Mesendoderm (in vitro differentiated cells): ENCODE measurements around the gene BRICD5. TPM values are rescaled to one million over a fixed set of nuclear protein-coding genes. Genes with fewer than 3 reads are reported as not detected.
"Not testable (repeated sequence)": the region's sequence is repeated elsewhere in the genome, so short reads cannot be mapped to it uniquely, and the experiment has no call there.

ENCODE experiments used
- DNase-seq: peaks from one replicate; pipeline ENCODE4 v3.0.0; 2013
- H2AK5ac ChIP-seq: 2 replicates; pipeline ENCODE4 v1.6.1; 2013; ENCODE audit warnings: low read length, inconsistent platforms
- H2BK120ac ChIP-seq: 2 replicates; pipeline ENCODE4 v1.6.1; 2013; ENCODE audit warnings: low read depth, mild to moderate bottlenecking, low read length, moderate library complexity, mixed read lengths
- H2BK15ac ChIP-seq: replicated peaks from 2 replicates; pipeline ENCODE4 v1.6.1; 2013; ENCODE audit warnings: low read depth, mild to moderate bottlenecking, moderate library complexity
- H2BK5ac ChIP-seq: 2 replicates; pipeline ENCODE4 v1.6.1; 2013; ENCODE audit warnings: low read length, inconsistent platforms
- H3K18ac ChIP-seq: 2 replicates; pipeline ENCODE4 v1.6.1; 2013; ENCODE audit warnings: mild to moderate bottlenecking, low read length, mixed read lengths
- H3K23ac ChIP-seq: one replicate; pipeline ENCODE4 v1.6.1; 2013; ENCODE audit warnings: low read length
- H3K27ac ChIP-seq: 2 replicates; pipeline ENCODE4 v1.5.1; 2013; ENCODE audit warnings: low read depth, mild to moderate bottlenecking, inconsistent platforms, low read length, moderate library complexity
- H3K27me3 ChIP-seq: 2 replicates; pipeline ENCODE4 v1.6.1; 2013; ENCODE audit warnings: low read length, control low read depth, mild to moderate bottlenecking, inconsistent platforms; ENCODE audit not compliant: insufficient read depth, poor library complexity
- H3K36me3 ChIP-seq: 2 replicates; pipeline ENCODE4 v1.6.1; 2013; ENCODE audit warnings: low read length, inconsistent platforms; ENCODE audit not compliant: control insufficient read depth, insufficient read depth
- H3K4ac ChIP-seq: one replicate; pipeline ENCODE4 v1.6.1; 2013; ENCODE audit warnings: low read depth, mild to moderate bottlenecking, low read length, moderate library complexity
- H3K4me1 ChIP-seq: 2 replicates; pipeline ENCODE4 v1.6.1; 2013; ENCODE audit warnings: low read depth, low read length, inconsistent platforms; ENCODE audit not compliant: control insufficient read depth
- H3K4me2 ChIP-seq: 2 replicates; pipeline ENCODE4 v1.6.1; 2013; ENCODE audit warnings: low read length
- H3K4me3 ChIP-seq: 2 replicates; pipeline ENCODE4 v1.5.1; 2013; ENCODE audit warnings: mild to moderate bottlenecking, low read length
- H3K56ac ChIP-seq: one replicate; pipeline ENCODE4 v1.6.1; 2013; ENCODE audit warnings: low read length
- H3K79me1 ChIP-seq: 2 replicates; pipeline ENCODE4 v1.6.1; 2013; ENCODE audit warnings: low read length, inconsistent platforms
- H3K79me2 ChIP-seq: 2 replicates; pipeline ENCODE4 v1.6.1; 2013; ENCODE audit warnings: mild to moderate bottlenecking, low read length; ENCODE audit not compliant: control insufficient read depth, insufficient read depth
- H3K9ac ChIP-seq: 2 replicates; pipeline ENCODE4 v1.6.1; 2013; ENCODE audit warnings: low read length, inconsistent platforms
- H4K5ac ChIP-seq: one replicate; pipeline ENCODE4 v1.6.1; 2013; ENCODE audit warnings: low read length
- H4K8ac ChIP-seq: one replicate; pipeline ENCODE4 v1.6.1; 2013; ENCODE audit warnings: low read depth, mild to moderate bottlenecking, control low read depth, low read length, moderate library complexity
- WGBS: extraction: QIAGEN DNeasy Blood & Tissue Kit; methylation state at CpG from one replicate; pipeline ENCODE4 v1.1.7; 2013; ENCODE audit warnings: low lambda C conversion rate, missing lambda C conversion rate; ENCODE audit not compliant: insufficient coverage; ENCODE audit errors: extremely low coverage; 5-methylcytosine and 5-hydroxymethylcytosine counted together
- polyA plus RNA-seq, 2 experiments: library from polyadenylated mRNA; stranded (reverse); fragments of 200-250 nt; gene quantifications; one replicate each; pipeline ENCODE4 v1.2.3, GENCODE V29; 2013

BRICD5 gene
- polyA plus RNA-seq (2013, experiment 1 of 2) = 1.5 TPM
- polyA plus RNA-seq (2013, experiment 2 of 2) = 1.9 TPM

- no peak within 1 kb of the TSS for H3K56ac ChIP-seq
- H3K4ac ChIP-seq = no peak within 1 kb of the TSS
- H3K27ac ChIP-seq = no peak within 1 kb of the TSS
- H3K4me1 ChIP-seq = peaks cover 3% of the 10 kb centered on the region
- no peaks in the 10 kb centered on the region for H3K27me3 ChIP-seq
- WGBS = no CpG with 5 or more reads among the region's 24 CpGs
- H3K4me2 ChIP-seq = no peak within 1 kb of the TSS
- H2BK15ac ChIP-seq = no peak within 1 kb of the TSS
- H2AK5ac ChIP-seq = no peak within 1 kb of the TSS
- no peak within 1 kb of the TSS for H4K8ac ChIP-seq
- H3K9ac ChIP-seq = no peak within 1 kb of the TSS
- no peak within 1 kb of the TSS for H3K18ac ChIP-seq
- peaks cover 24% of the 10 kb centered on the region for H3K79me2 ChIP-seq
- H4K5ac ChIP-seq = no peak within 1 kb of the TSS
- H3K4me3 ChIP-seq = no peak within 1 kb of the TSS
- peak; percentile 47 for DNase-seq
- H2BK5ac ChIP-seq = no peak within 1 kb of the TSS
- H2BK120ac ChIP-seq = no peak within 1 kb of the TSS
- H3K36me3 ChIP-seq = peaks cover 6% of the 10 kb centered on the region
- H3K79me1 ChIP-seq = peaks cover 15% of the 10 kb centered on the region
- H3K23ac ChIP-seq = no peak within 1 kb of the TSS
Measured at GRCh38 chr16:2210386-2211365, at the start of gene BRICD5. TSS of gene BRICD5 (minus strand) at chr16:2210863. CDS start at chr16:2210833, 30 bp downstream.

DNA sequence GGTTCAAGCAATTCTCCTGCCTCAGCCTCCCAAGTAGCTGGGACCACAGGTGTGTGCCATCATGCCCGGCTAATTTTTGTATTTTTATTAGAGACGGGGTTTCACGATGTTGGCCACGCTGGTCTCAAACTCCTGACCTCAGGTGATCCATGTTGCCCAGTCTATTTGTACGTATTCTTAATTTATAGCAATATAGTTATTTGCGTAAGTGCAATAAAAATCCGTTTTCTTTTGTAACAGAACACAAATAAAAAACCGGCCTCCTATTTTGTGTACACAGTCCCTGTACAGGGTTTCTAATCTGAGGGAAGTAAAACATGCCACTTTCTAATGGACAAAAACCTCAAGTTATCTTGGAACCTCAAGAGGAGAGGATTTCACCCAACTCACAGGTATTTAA lies 49.6 kb upstream of the BRICD5 start:
- Histone ChIP-seq H2AK5ac (no peak overlapping the region), H4K5ac (no peak overlapping the region), H3K9ac (no peak overlapping the region), H2BK120ac (no peak overlapping the region), H3K4me2 (no peak overlapping the region), H3K27me3 (no peaks in the 10 kb centered on the region), H3K36me3 (peaks cover 34% of the 10 kb centered on the region), H3K4me1 (no peaks in the 10 kb centered on the region), H3K79me1 (peaks cover 22% of the 10 kb centered on the region), H4K8ac (no peak overlapping the region), H3K79me2 (peaks cover 40% of the 10 kb centered on the region), H3K27ac (no peak overlapping the region), H3K4ac (no peak overlapping the region), H2BK5ac (no peak overlapping the region), H3K23ac (no peak overlapping the region), H3K56ac (no peak overlapping the region), H2BK15ac (no peak overlapping the region), H3K4me3 (no peak overlapping the region), H3K18ac (no peak overlapping the region)
- DNase-seq = no peak
- WGBS = no CpG with 5 or more reads among the region's 8 CpGs

DNA sequence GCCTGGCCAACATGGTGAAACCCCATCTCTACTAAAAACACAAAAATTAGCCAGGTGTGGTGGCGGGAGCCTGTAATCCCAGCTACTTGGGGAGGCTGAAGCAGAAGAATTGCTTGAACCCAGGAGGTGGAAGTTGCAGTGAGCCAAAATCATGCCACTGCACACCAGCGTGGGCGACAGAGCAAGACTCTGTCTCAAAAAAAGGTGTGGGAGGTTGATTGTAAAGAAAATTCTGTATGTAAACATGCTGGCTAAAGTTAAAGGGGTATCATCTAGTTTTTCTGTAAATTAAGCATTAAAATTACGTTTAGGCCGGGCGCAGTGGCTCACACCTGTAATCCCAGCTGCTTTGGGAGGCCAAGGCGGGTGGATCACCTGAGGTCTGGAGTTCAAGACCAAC lies 47.9 kb upstream of the BRICD5 start:
- H3K4me1 ChIP-seq, H3K9ac ChIP-seq, H3K23ac ChIP-seq, H3K4me2 ChIP-seq, H4K8ac ChIP-seq, H4K5ac ChIP-seq, H3K56ac ChIP-seq, H3K18ac ChIP-seq, H2BK5ac ChIP-seq, DNase-seq, H3K4ac ChIP-seq, H3K27me3 ChIP-seq, H2BK120ac ChIP-seq, H2BK15ac ChIP-seq, H3K27ac ChIP-seq, H3K4me3 ChIP-seq, H2AK5ac ChIP-seq: not testable (repeated sequence)
- peaks cover 22% of the 10 kb centered on the region for H3K79me1 ChIP-seq
- WGBS = no CpG with 5 or more reads among the region's 7 CpGs
- H3K79me2 ChIP-seq = peaks cover 22% of the 10 kb centered on the region
- H3K36me3 ChIP-seq = peaks cover 28% of the 10 kb centered on the region

- Histone ChIP-seq H3K4me2 (no peak overlapping the region), H3K4me1 (no peaks in the 10 kb centered on the region), H3K79me2 (peaks cover 15% of the 10 kb centered on the region), H3K27me3 (no peaks in the 10 kb centered on the region), H4K8ac (no peak overlapping the region), H2BK15ac (no peak overlapping the region), H3K9ac (no peak overlapping the region), H2BK120ac (no peak overlapping the region), H3K56ac (no peak overlapping the region), H4K5ac (no peak overlapping the region), H3K4me3 (no peak overlapping the region), H3K23ac (no peak overlapping the region), H3K18ac (no peak overlapping the region), H2AK5ac (no peak overlapping the region), H3K79me1 (peaks cover 19% of the 10 kb centered on the region), H3K27ac (no peak overlapping the region), H2BK5ac (no peak overlapping the region), H3K4ac (no peak overlapping the region), H3K36me3 (peaks cover 32% of the 10 kb centered on the region)
- DNase-seq = no peak
- no CpG with 5 or more reads among the region's 6 CpGs for WGBS
Measured at GRCh38 chr16:2257726-2258125, 47.1 kb upstream of the BRICD5 start.

GRCh38 chr16:2256531-2257140 lies 46.0 kb upstream of the BRICD5 start:
- no CpG with 5 or more reads among the region's 12 CpGs for WGBS

More at GRCh38 chr16:2256531-2257140, 46.0 kb upstream of the BRICD5 start:
- Histone ChIP-seq H3K4ac (no peak overlapping the region), H3K4me3 (no peak overlapping the region), H4K5ac (no peak overlapping the region), H2BK15ac (no peak overlapping the region), H4K8ac (no peak overlapping the region), H3K4me2 (no peak overlapping the region), H2BK5ac (no peak overlapping the region), H3K4me1 (no peaks in the 10 kb centered on the region), H2BK120ac (no peak overlapping the region), H3K79me2 (peaks cover 6% of the 10 kb centered on the region), H3K79me1 (peaks cover 11% of the 10 kb centered on the region), H3K18ac (no peak overlapping the region), H2AK5ac (no peak overlapping the region), H3K27ac (no peak overlapping the region), H3K23ac (no peak overlapping the region), H3K9ac (no peak overlapping the region), H3K27me3 (no peaks in the 10 kb centered on the region), H3K56ac (no peak overlapping the region), H3K36me3 (peaks cover 24% of the 10 kb centered on the region)
- DNase-seq = no peak
